ENCODE results near the gene ADAMTS16.

The ADAMTS16 gene

GRCh38 chr5:5314626-5315025 lies 174.5 kb downstream of the ADAMTS16 start:
- TF ChIP-seq CTCF (IDR thresholded peaks at IDR 0.05; ENCODE audit: low read length, missing control alignments), result no peak
- no peak overlapping the region for H3K4me3 ChIP-seq (replicated peaks; ENCODE audit: low read depth, low read length)
- DNase-seq (ENCODE audit: low read depth), result no peak

GRCh38 chr5:5315068-5315980 lies 175.2 kb downstream of the ADAMTS16 start:
- no peak overlapping the region for H3K4me3 ChIP-seq (replicated peaks; ENCODE audit: low read depth, low read length)
- no peak for TF ChIP-seq CTCF (IDR thresholded peaks at IDR 0.05; ENCODE audit: low read length, missing control alignments)
- no peak for DNase-seq (ENCODE audit: low read depth)

- no peak for TF ChIP-seq CTCF (IDR thresholded peaks at IDR 0.05; ENCODE audit: low read length, missing control alignments)
- DNase-seq (ENCODE audit: low read depth), result no peak
- no peak overlapping the region for H3K4me3 ChIP-seq (replicated peaks; ENCODE audit: low read depth, low read length)
Measured at GRCh38 chr5:5316334-5316733, 176.2 kb downstream of the ADAMTS16 start.

GRCh38 chr5:5317976-5318375 lies 177.8 kb downstream of the ADAMTS16 start:
- no peak for DNase-seq (ENCODE audit: low read depth)
- H3K4me3 ChIP-seq (replicated peaks; ENCODE audit: low read depth, low read length), result no peak overlapping the region
- TF ChIP-seq CTCF (IDR thresholded peaks at IDR 0.05; ENCODE audit: low read length, missing control alignments), result no peak

- H3K4me3 ChIP-seq (replicated peaks; ENCODE audit: low read depth, low read length), result no peak overlapping the region
- DNase-seq (ENCODE audit: low read depth), result no peak
- no peak for TF ChIP-seq CTCF (IDR thresholded peaks at IDR 0.05; ENCODE audit: low read length, missing control alignments)
Measured at GRCh38 chr5:5318426-5319190, 178.5 kb downstream of the ADAMTS16 start.

GRCh38 chr5:5320062-5320805 lies 180.1 kb downstream of the ADAMTS16 start:
- no peak for TF ChIP-seq CTCF (IDR thresholded peaks at IDR 0.05; ENCODE audit: low read length, missing control alignments)
- no peak overlapping the region for H3K4me3 ChIP-seq (replicated peaks; ENCODE audit: low read depth, low read length)
- no peak for DNase-seq (ENCODE audit: low read depth)
